CD8-positive, alpha-beta memory T cell (primary cell): ENCODE results near the gene WHRN. TPM values are rescaled to one million over a fixed set of nuclear protein-coding genes. Genes with fewer than 3 reads are reported as not detected.

ENCODE experiments used
- CTCF ChIA-PET: fragments of 350-600 bp; sonication (Branson Sonifier 250); formaldehyde crosslinking; loops from one replicate; lab custom pipeline; 2021; ENCODE audit warnings: antibody characterized with exemption; lab: Charles Lee
- POLR2A ChIA-PET: fragments of 350-600 bp; sonication (Branson Sonifier 250); formaldehyde crosslinking; loops from one replicate; lab custom pipeline; 2021; ENCODE audit warnings: antibody characterized with exemption; lab: Charles Lee
- DNase-seq, 5 donors: peaks; one replicate each; pipeline versions ENCODE4 v3.0.0 to v3.0.0-alpha.2; 2020 to 2022; ENCODE audit warnings: mixed read lengths in 1 of 5
- H3K27ac ChIP-seq: one replicate; pipeline ENCODE4 v1.7.0; 2013; ENCODE audit warnings: low read depth, mild to moderate bottlenecking, low read length, moderate library complexity
- H3K27me3 ChIP-seq: 2 replicates; pipeline ENCODE4 v1.7.0; 2013; ENCODE audit warnings: low read length, mild to moderate bottlenecking; ENCODE audit not compliant: insufficient read depth, poor library complexity, severe bottlenecking
- H3K36me3 ChIP-seq: 2 replicates; pipeline ENCODE4 v1.7.0; 2013; ENCODE audit warnings: mild to moderate bottlenecking, low read length, moderate library complexity; ENCODE audit not compliant: insufficient read depth
- H3K4me1 ChIP-seq: 2 replicates; pipeline ENCODE4 v1.7.0; 2013; ENCODE audit warnings: mild to moderate bottlenecking, low read length, moderate library complexity; ENCODE audit not compliant: insufficient read depth
- H3K4me3 ChIP-seq: 2 replicates; pipeline ENCODE4 v1.7.0; 2013; ENCODE audit warnings: mild to moderate bottlenecking, low read length
- H3K9me3 ChIP-seq: 2 replicates; pipeline ENCODE4 v1.7.0; 2013; ENCODE audit warnings: mild to moderate bottlenecking, low read length
- H3K27ac Mint-ChIP-seq, 8 donors: one replicate each; pipeline ENCODE4 v1.8.0; 2020 to 2021; ENCODE audit warnings: mixed read lengths in 8 of 8, mild to moderate bottlenecking in 6 of 8, inconsistent platforms in 3 of 8, moderate library complexity in 3 of 8
- H3K27me3 Mint-ChIP-seq, 2 donors: one replicate each; pipeline ENCODE4 v1.8.0; 2020 to 2021; ENCODE audit warnings: mixed read lengths in 2 of 2, mild to moderate bottlenecking in 1 of 2, moderate library complexity in 1 of 2
- H3K36me3 Mint-ChIP-seq, 3 donors: one replicate each; pipeline ENCODE4 v1.8.0; 2020 to 2021; ENCODE audit warnings: mixed read lengths in 3 of 3, inconsistent platforms in 1 of 3, mild to moderate bottlenecking in 1 of 3
- H3K4me1 Mint-ChIP-seq, 3 donors: one replicate each; pipeline ENCODE4 v1.8.0; 2020 to 2021; ENCODE audit warnings: mixed read lengths in 3 of 3, inconsistent platforms in 1 of 3, mild to moderate bottlenecking in 1 of 3
- H3K4me3 Mint-ChIP-seq, 7 donors: one replicate each; pipeline ENCODE4 v1.8.0; 2020 to 2021; ENCODE audit warnings: mixed read lengths in 7 of 7, mild to moderate bottlenecking in 6 of 7, moderate library complexity in 4 of 7, inconsistent platforms in 2 of 7
- H3K9me3 Mint-ChIP-seq, 5 donors: one replicate each; pipeline ENCODE4 v1.8.0; 2020 to 2022; ENCODE audit warnings: mixed read lengths in 5 of 5, mild to moderate bottlenecking in 3 of 5, moderate library complexity in 2 of 5, inconsistent platforms in 1 of 5
- polyA plus RNA-seq: library from polyadenylated mRNA; unstranded; fragments of 300-500 nt; fragmentation: Illumina TruSeq; gene quantifications from one replicate; pipeline ENCODE4 v1.2.3, GENCODE V29; 2021
- total RNA-seq, 2 experiments: library from RNA; stranded (reverse); gene quantifications; one replicate each; pipeline ENCODE4 v1.2.3, GENCODE V29; 2021

The WHRN gene
- total and polyA plus RNA-seq, 3 experiments from 2014 or later, result 5.5 to 9.0 (median 8.6) TPM

GRCh38 chr9:114363424-114363823 lies 141.8 kb downstream of the WHRN start:
- peak in 2 of 5 donors; percentile 55 to 63 for DNase-seq
- peak overlapping the region; percentile 87 to 100 (median 96) for H3K27ac Mint-ChIP-seq
- Histone ChIP-seq H3K27me3 (no peaks in the 10 kb centered on the region), H3K4me3 (peak overlapping the region; percentile 16), H3K4me1 (peaks cover 90% of the 10 kb centered on the region), H3K27ac (no peak overlapping the region), H3K36me3 (peaks cover 82% of the 10 kb centered on the region), H3K9me3 (no peaks in the 10 kb centered on the region)
- no peaks in the 10 kb centered on the region for H3K9me3 Mint-ChIP-seq
- H3K36me3 Mint-ChIP-seq, result peaks cover 36 to 97% (median 44%) of the 10 kb centered on the region in 3 donors
- ChIA-PET CTCF (interaction anchor here (0.8 to 15.5 kb wide), 6 partner anchors 10 to 73 kb away, joined by 3 to 245 read pairs (median 4); partner anchors contain the start of gene AKNA), POLR2A (interaction anchor here (1.8 to 14.5 kb wide), 3 partner anchors 10 to 24 kb away, joined by 7 to 341 read pairs (median 13); partner anchors contain the start of gene AKNA)
- peaks cover 79 to 97% (median 85%) of the 10 kb centered on the region in 3 donors for H3K4me1 Mint-ChIP-seq
- peaks cover 0 to 3% of the 10 kb centered on the region in 2 donors for H3K27me3 Mint-ChIP-seq
- peak overlapping the region; percentile 23 to 87 (median 71) for H3K4me3 Mint-ChIP-seq

GRCh38 chr9:114362394-114362793 lies 142.9 kb downstream of the WHRN start:
- ChIA-PET POLR2A (interaction anchor here (1.8 to 14.5 kb wide), 5 partner anchors 9 to 25 kb away, joined by 4 to 341 read pairs (median 8); partner anchors contain the start of gene AKNA), CTCF (interaction anchor here (1.1 to 15.5 kb wide), 4 partner anchors 11 to 72 kb away, joined by 4 to 245 read pairs (median 6); partner anchors contain the start of gene AKNA)
- H3K9me3 ChIP-seq, result no peaks in the 10 kb centered on the region
- Mint-ChIP-seq H3K4me3 (peak overlapping the region in 1 of 7 donors; percentile 74), H3K27me3 (peaks cover 0 to 3% of the 10 kb centered on the region in 2 donors), H3K4me1 (peaks cover 74 to 96% (median 81%) of the 10 kb centered on the region in 3 donors), H3K27ac (peak overlapping the region; percentile 42 to 100 (median 91)), H3K9me3 (no peaks in the 10 kb centered on the region), H3K36me3 (peaks cover 39 to 97% (median 46%) of the 10 kb centered on the region in 3 donors)
- no peak overlapping the region for H3K4me3 ChIP-seq
- DNase-seq, result no peak
- H3K27me3 ChIP-seq, result no peaks in the 10 kb centered on the region
- H3K4me1 ChIP-seq, result peaks cover 80% of the 10 kb centered on the region
- no peak overlapping the region for H3K27ac ChIP-seq
- peaks cover 82% of the 10 kb centered on the region for H3K36me3 ChIP-seq

- Mint-ChIP-seq H3K9me3 (no peaks in the 10 kb centered on the region), H3K4me1 (peaks cover 69 to 93% (median 80%) of the 10 kb centered on the region in 3 donors), H3K27me3 (peaks cover 0 to 3% of the 10 kb centered on the region in 2 donors), H3K36me3 (peaks cover 33 to 97% (median 43%) of the 10 kb centered on the region in 3 donors), H3K4me3 (no peak overlapping the region), H3K27ac (peak overlapping the region; percentile 39 to 100 (median 93))
- Histone ChIP-seq H3K36me3 (peaks cover 85% of the 10 kb centered on the region), H3K9me3 (no peaks in the 10 kb centered on the region), H3K27ac (no peak overlapping the region), H3K27me3 (no peaks in the 10 kb centered on the region), H3K4me3 (no peak overlapping the region), H3K4me1 (peaks cover 71% of the 10 kb centered on the region)
- DNase-seq, result no peak
- ChIA-PET CTCF (interaction anchor here (1.0 to 15.5 kb wide), 3 partner anchors 17 to 31 kb away, joined by 3 to 245 read pairs (median 4); partner anchors contain the start of gene AKNA), POLR2A (interaction anchor here (1.0 to 14.5 kb wide), 5 partner anchors 8 to 25 kb away, joined by 4 to 341 read pairs (median 8); partner anchors contain the start of gene AKNA)
Measured at GRCh38 chr9:114361542-114361941, 143.7 kb downstream of the WHRN start.

GRCh38 chr9:114359801-114360200 lies 145.5 kb downstream of the WHRN start:
- no peak overlapping the region for H3K4me3 ChIP-seq
- Mint-ChIP-seq H3K9me3 (no peaks in the 10 kb centered on the region), H3K4me1 (peaks cover 57 to 89% (median 68%) of the 10 kb centered on the region in 3 donors), H3K36me3 (peaks cover 28 to 100% (median 43%) of the 10 kb centered on the region in 3 donors), H3K4me3 (peak overlapping the region in 1 of 7 donors; percentile 79), H3K27ac (peak overlapping the region; percentile 80 to 100 (median 88)), H3K27me3 (peaks cover 0 to 3% of the 10 kb centered on the region in 2 donors)
- H3K4me1 ChIP-seq, result peaks cover 55% of the 10 kb centered on the region
- POLR2A ChIA-PET, result no interaction called here
- no peaks in the 10 kb centered on the region for H3K27me3 ChIP-seq
- CTCF ChIA-PET, result interaction anchor here (15.5 kb wide), 1 partner anchor 23 kb away, joined by 245 read pairs; the partner anchor contains the start of gene AKNA
- peaks cover 94% of the 10 kb centered on the region for H3K36me3 ChIP-seq
- no peaks in the 10 kb centered on the region for H3K9me3 ChIP-seq
- DNase-seq, result no peak
- no peak overlapping the region for H3K27ac ChIP-seq

- CTCF ChIA-PET, result no interaction called here
- H3K36me3 Mint-ChIP-seq, result peaks cover 15 to 94% (median 31%) of the 10 kb centered on the region in 3 donors
- peaks cover 39 to 74% (median 51%) of the 10 kb centered on the region in 3 donors for H3K4me1 Mint-ChIP-seq
- Histone ChIP-seq H3K9me3 (no peaks in the 10 kb centered on the region), H3K4me1 (peaks cover 37% of the 10 kb centered on the region), H3K27ac (no peak overlapping the region), H3K27me3 (no peaks in the 10 kb centered on the region), H3K4me3 (no peak overlapping the region), H3K36me3 (peaks cover 81% of the 10 kb centered on the region)
- POLR2A ChIA-PET, result interaction anchor here (0.5 to 1.6 kb wide), 2 partner anchors 28 to 35 kb away, joined by 3 read pairs; no protein-coding TSS in a partner anchor
- H3K9me3 Mint-ChIP-seq, result no peaks in the 10 kb centered on the region
- no peak overlapping the region for H3K4me3 Mint-ChIP-seq
- peak overlapping the region in 7 of 8 donors; percentile 51 to 93 (median 90) for H3K27ac Mint-ChIP-seq
- no peak for DNase-seq
- no peaks in the 10 kb centered on the region for H3K27me3 Mint-ChIP-seq
Measured at GRCh38 chr9:114357911-114358328, 147.4 kb downstream of the WHRN start.

- Mint-ChIP-seq H3K4me1 (peaks cover 38 to 72% (median 49%) of the 10 kb centered on the region in 3 donors), H3K36me3 (peaks cover 15 to 93% (median 33%) of the 10 kb centered on the region in 3 donors), H3K4me3 (no peak overlapping the region), H3K27me3 (no peaks in the 10 kb centered on the region), H3K27ac (peak overlapping the region; percentile 51 to 93 (median 82)), H3K9me3 (no peaks in the 10 kb centered on the region)
- POLR2A ChIA-PET, result interaction anchor here (1.6 kb wide), 1 partner anchor 29 kb away, joined by 3 read pairs; no protein-coding TSS in a partner anchor
- DNase-seq, result no peak
- H3K4me3 ChIP-seq, result no peak overlapping the region
- H3K9me3 ChIP-seq, result no peaks in the 10 kb centered on the region
- CTCF ChIA-PET, result no interaction called here
- H3K27ac ChIP-seq, result no peak overlapping the region
- peaks cover 36% of the 10 kb centered on the region for H3K4me1 ChIP-seq
- no peaks in the 10 kb centered on the region for H3K27me3 ChIP-seq
- H3K36me3 ChIP-seq, result peaks cover 75% of the 10 kb centered on the region
Measured at GRCh38 chr9:114357360-114357759, 147.9 kb downstream of the WHRN start.

GRCh38 chr9:114356792-114357191 lies 148.5 kb downstream of the WHRN start:
- POLR2A ChIA-PET, result interaction anchor here (0.7 to 1.3 kb wide), 5 partner anchors 8 to 37 kb away, joined by 3 to 6 read pairs (median 3); partner anchors contain the start of gene AKNA

More at GRCh38 chr9:114356792-114357191, 148.5 kb downstream of the WHRN start:
- H3K27ac ChIP-seq, result no peak overlapping the region
- peaks cover 74% of the 10 kb centered on the region for H3K36me3 ChIP-seq
- no peaks in the 10 kb centered on the region for H3K9me3 Mint-ChIP-seq
- peaks cover 43 to 71% (median 54%) of the 10 kb centered on the region in 3 donors for H3K4me1 Mint-ChIP-seq
- no peaks in the 10 kb centered on the region for H3K9me3 ChIP-seq
- no peak for DNase-seq
- no peak overlapping the region for H3K4me3 Mint-ChIP-seq
- H3K27me3 ChIP-seq, result no peaks in the 10 kb centered on the region
- H3K27ac Mint-ChIP-seq, result peak overlapping the region; percentile 64 to 95 (median 85)
- peaks cover 36% of the 10 kb centered on the region for H3K4me1 ChIP-seq
- H3K27me3 Mint-ChIP-seq, result no peaks in the 10 kb centered on the region
- CTCF ChIA-PET, result interaction anchor here (0.8 to 0.9 kb wide), 2 partner anchors 16 to 48 kb away, joined by 3 to 4 read pairs; no protein-coding TSS in a partner anchor
- no peak overlapping the region for H3K4me3 ChIP-seq
- peaks cover 15 to 92% (median 37%) of the 10 kb centered on the region in 3 donors for H3K36me3 Mint-ChIP-seq
